ENCODE results near the gene ARHGAP42. TPM values are rescaled to one million over a fixed set of nuclear protein-coding genes. Genes with fewer than 3 reads are reported as not detected.

The ARHGAP42 gene
- total RNA-seq, 4 donors from 2014 or later = 21.8 to 55.7 (median 35.9) TPM

GRCh38 chr11:100640646-100641045 lies 46.4 kb upstream of the ARHGAP42 start:
- 36 to 47% methylated on average over 1 of the region's 1 CpG for WGBS, 2 donors
- no peaks in the 10 kb centered on the region for H3K36me3 ChIP-seq
- H3K27me3 ChIP-seq = no peaks in the 10 kb centered on the region
- TF ChIP-seq POLR2A (IDR thresholded peaks at IDR 0.05) = no peak
- no peak for TF ChIP-seq CTCF (IDR thresholded peaks at IDR 0.05)
- H3K27ac ChIP-seq = no peak overlapping the region
- no peak for DNase-seq
- H3K4me3 ChIP-seq (replicated peaks in 1 of 3) = no peak overlapping the region
- intact Hi-C loops (cut with DNase I) = no loop called here
- H3K4me1 ChIP-seq = peaks cover 5 to 10% of the 10 kb centered on the region in 2 donors
- H3K9me3 ChIP-seq = no peaks in the 10 kb centered on the region

GRCh38 chr11:100641456-100641855 lies 45.6 kb upstream of the ARHGAP42 start:
- Histone ChIP-seq H3K27me3 (no peaks in the 10 kb centered on the region), H3K4me1 (peaks cover 5 to 10% of the 10 kb centered on the region in 2 donors), H3K27ac (no peak overlapping the region), H3K36me3 (no peaks in the 10 kb centered on the region), H3K9me3 (no peaks in the 10 kb centered on the region), H3K4me3 (replicated peaks in 1 of 3) (no peak overlapping the region)
- TF ChIP-seq CTCF (IDR thresholded peaks at IDR 0.05) = no peak
- TF ChIP-seq POLR2A (IDR thresholded peaks at IDR 0.05) = no peak
- 89 to 96% methylated on average over 5 of the region's 5 CpGs for WGBS, 2 donors
- intact Hi-C loops (cut with DNase I) = no loop called here
- no peak for DNase-seq

- Histone ChIP-seq H3K27ac (no peak overlapping the region), H3K4me1 (no peaks in the 10 kb centered on the region), H3K4me3 (replicated peaks in 1 of 3) (no peak overlapping the region), H3K36me3 (no peaks in the 10 kb centered on the region), H3K27me3 (no peaks in the 10 kb centered on the region), H3K9me3 (no peaks in the 10 kb centered on the region)
- TF ChIP-seq CTCF (IDR thresholded peaks at IDR 0.05) = no peak
- no peak for TF ChIP-seq POLR2A (IDR thresholded peaks at IDR 0.05)
- intact Hi-C loops (cut with DNase I) = no loop called here
- WGBS, 2 donors = 50 to 96% methylated on average over 2 of the region's 2 CpGs
- DNase-seq = no peak
These were observed 40.5 kb upstream of the ARHGAP42 start for GRCh38 chr11:100646545-100646944.

- no peak for DNase-seq
- Histone ChIP-seq H3K4me3 (replicated peaks in 1 of 3) (no peak overlapping the region), H3K27ac (no peak overlapping the region), H3K9me3 (no peaks in the 10 kb centered on the region), H3K36me3 (no peaks in the 10 kb centered on the region), H3K27me3 (no peaks in the 10 kb centered on the region), H3K4me1 (no peaks in the 10 kb centered on the region)
- WGBS, 2 donors = 75 to 82% methylated on average over 4 of the region's 4 CpGs
- TF ChIP-seq CTCF (IDR thresholded peaks at IDR 0.05) (no peak), POLR2A (IDR thresholded peaks at IDR 0.05) (no peak)
- intact Hi-C loops (cut with DNase I) = no loop called here
These were observed 39.2 kb upstream of the ARHGAP42 start for GRCh38 chr11:100647861-100648260.

GRCh38 chr11:100663583-100663982 lies 23.5 kb upstream of the ARHGAP42 start:
- H3K4me3 ChIP-seq (replicated peaks in 1 of 3) = no peak overlapping the region
- H3K4me1 ChIP-seq = no peaks in the 10 kb centered on the region
- no peak for TF ChIP-seq CTCF (IDR thresholded peaks at IDR 0.05)
- no peak for TF ChIP-seq POLR2A (IDR thresholded peaks at IDR 0.05)
- H3K36me3 ChIP-seq = no peaks in the 10 kb centered on the region
- H3K27me3 ChIP-seq = no peaks in the 10 kb centered on the region
- DNase-seq = no peak
- no peaks in the 10 kb centered on the region for H3K9me3 ChIP-seq
- intact Hi-C loops (cut with DNase I) = no loop called here
- H3K27ac ChIP-seq = no peak overlapping the region
- 90% methylated on average over 1 of the region's 1 CpG for WGBS, 2 donors
